Stimulated activated CD8-positive, alpha-beta memory T cell treated with anti-CD3 and anti-CD28 coated beads, Interleukin-4, amount 100 ng/mL, for 48 hours (primary cell): ENCODE measurements around the gene SLC9B1.
"Not testable (repeated sequence)": the region's sequence is repeated elsewhere in the genome, so short reads cannot be mapped to it uniquely, and the experiment has no call there.

Experiments used
- DNase-seq: peaks from one replicate; pipeline ENCODE4 v3.0.0-alpha.2; 2020

The SLC9B1 gene

DNA sequence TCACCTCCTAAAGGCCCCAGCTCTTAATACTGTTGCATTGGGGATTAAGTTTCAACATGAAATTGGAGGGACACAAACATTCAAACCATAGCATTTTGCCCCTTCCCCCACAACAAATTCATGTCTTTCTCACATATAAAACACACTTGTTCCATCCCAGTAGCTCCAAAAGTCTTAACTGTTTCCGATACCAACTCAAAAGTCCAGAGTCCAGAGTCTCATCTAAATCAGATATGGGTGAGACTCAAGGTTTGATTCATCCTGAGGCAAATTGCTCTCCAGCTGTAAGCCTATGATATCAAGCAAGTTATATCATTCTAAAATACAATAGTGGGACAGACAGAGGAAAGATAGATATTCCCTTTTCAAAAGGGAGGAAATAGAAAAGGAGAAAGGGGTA lies 8.7 kb downstream of the SLC9B1 start:
- no peak for DNase-seq

DNA sequence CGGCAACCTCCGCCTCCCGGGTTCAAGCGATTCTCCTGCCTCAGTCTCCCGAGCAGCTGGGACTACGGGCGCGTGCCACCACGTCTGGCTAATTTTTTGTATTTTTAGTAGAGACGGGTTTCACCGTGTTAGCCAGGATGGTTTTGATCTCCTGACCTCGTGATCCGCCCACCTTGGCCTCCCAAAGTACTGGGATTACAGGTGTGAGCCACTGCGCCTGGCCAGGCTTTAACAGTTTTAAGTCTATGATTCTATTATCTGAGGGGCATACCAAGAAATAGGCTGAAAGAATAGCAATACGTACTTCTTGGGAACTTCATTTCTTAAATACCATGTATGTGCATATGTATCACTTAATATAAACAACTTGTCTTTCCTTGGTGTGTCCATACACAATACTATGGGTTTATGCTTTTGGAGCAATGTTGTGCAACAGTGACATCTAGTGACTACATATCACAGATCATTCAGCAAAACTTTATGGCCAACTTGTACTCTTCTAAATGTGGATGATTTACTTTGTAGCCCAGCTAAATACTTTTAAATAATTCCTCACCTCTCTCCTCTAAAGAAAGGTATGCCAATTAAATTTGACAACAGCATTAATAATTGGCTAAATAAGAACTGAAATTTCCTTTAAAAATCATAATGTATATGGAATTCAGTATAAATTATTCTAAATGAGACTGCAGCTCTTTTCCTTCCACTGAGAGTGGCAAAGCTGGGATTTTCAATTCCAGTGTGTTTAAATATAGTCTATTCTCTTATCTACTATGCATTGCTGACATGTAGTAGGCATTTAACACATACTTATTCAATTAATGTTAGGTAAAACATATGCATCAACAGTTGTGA lies 10.4 kb downstream of the SLC9B1 start:
- no peak for DNase-seq

DNA sequence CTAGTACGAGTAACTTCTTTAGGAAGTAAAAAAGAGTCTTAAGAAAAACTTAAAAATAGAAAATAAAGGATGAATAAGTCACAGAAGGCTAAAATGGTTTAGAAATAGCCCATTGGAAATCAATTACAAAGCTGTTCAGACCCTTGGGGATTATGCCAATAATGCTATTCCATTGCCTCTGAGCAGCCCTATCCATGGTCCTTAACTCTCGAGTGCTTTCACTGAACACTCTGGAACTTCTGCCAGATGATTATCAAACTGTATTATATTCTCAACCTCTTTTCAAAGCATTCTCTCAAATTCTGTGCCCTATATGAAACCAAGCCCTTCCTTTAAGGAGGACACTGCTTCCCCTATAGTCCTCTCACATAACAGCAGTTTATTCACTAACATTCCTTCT lies 17.0 kb downstream of the SLC9B1 start:
- no peak for DNase-seq

DNA sequence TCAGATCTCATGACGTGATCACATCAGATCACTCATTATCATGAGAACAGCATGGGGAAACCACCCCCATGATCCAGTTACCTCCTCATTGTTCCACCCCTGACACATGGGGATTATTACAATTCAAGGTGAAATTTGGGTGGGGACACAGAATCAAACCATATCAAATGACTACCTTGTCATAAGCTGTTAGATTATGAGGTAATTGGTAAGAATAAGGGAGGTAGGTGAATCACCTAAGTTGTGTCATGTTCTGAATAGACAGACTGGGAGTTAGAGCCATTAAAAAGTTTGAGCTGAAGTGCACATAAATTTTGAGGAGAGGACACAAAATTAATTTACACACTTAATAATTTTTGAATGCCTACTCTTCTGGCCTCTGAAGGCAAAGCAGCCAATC lies 24.7 kb downstream of the SLC9B1 start:
- no peak for DNase-seq

DNA sequence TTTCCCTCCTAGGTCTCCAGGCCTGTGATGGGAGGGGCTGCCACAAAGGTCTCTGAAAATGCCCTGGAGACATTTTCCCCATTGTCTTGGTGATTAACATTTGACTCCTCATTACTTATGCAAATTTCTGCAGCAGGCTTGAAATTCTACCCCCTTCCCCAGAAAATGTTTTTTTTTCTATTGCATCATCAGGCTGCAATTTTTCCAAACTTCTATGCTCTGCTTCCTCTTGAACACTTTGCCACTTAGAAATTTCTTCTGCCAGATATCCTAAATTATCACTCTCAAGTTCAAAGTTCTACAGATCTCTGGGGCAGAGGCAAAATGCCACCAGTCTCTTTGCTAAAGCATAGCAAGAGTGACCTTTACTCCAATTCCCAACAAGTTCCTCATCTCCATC lies 25.5 kb downstream of the SLC9B1 start:
- not testable (repeated sequence) for DNase-seq

DNA sequence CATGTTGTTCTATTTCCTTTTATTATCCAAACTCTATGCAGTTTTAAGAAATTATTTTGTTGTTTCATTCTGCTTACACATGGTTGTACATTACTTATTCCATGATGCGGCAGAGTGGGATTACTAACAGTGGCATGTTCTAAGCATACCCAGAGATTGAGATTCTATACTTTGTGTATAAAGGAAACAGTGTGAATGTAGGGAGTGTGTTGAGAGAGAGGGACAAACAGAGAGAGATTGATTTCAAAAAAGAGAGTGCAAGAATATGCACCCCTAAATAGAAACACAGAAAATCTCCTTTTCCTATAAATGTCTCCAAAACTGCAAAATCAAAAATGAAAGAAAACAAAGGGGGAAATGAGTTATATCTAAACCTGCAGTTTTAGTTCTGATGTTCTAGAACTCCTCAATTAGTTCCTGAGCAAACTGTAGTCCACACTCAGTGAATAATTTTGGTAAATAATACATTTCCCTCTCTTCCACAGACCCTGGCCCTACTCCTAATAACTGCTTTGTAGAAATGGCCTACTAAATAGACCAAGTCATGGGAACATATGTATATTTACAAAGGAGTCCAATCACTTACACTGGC lies 31.0 kb downstream of the SLC9B1 start:
- DNase-seq, result no peak

DNA sequence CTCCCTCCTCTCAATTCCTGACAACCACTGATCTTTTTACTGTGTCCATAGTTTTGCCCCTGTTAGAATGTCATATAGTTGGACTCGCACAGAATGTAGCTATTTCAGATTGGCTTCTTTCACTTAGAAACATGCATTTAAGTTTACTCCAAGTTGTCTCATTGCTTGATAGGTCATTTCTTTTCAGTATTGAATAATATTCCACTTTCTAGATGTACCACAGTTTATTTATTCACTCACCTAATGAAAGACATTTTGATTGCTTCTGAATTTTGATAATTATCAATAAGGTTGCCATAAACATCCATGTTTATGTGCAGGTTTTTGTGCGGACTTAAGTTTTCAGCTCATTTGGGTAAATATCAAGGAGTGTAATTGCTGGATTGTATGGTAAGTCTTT lies 38.5 kb downstream of the SLC9B1 start:
- DNase-seq, result no peak

DNA sequence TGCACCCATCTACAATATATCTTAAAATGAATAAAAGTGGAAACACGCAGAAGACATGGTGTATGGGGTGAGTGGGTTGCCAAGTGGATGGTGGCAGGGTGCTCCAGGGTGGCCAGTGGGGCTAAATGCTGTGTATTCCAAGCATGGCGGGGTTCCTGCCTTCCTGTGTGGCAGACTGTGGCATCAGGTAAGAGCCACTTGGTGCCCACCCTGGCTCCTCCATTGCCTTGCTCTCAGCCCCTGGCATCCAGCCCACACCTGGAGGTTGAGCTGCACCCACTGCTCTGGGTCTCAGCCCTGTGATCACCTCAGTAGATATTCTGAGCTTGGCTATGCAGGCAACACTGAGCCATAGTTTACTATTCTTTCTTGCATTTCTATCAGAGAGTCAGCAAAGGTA lies 57.7 kb downstream of the SLC9B1 start:
- not testable (repeated sequence) for DNase-seq

DNA sequence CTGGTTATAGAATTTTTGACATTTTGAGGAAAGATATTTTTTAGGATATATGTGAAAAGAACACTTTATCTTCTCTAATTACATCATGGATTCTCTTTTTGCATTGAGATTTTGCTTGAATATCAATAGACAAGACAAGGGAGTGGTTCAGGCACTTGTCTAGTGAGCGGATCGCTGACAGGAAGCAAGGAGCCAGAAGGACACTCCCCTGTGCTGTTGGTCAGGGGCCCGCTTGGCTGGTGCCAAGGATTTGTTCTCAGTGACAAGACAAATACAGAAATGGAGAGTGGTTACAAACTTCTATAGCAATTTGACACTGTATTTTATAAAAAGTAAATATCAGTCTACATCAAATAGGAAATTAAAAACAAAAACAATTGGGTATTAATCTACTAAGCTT lies 60.0 kb downstream of the SLC9B1 start:
- DNase-seq, result no peak

DNA sequence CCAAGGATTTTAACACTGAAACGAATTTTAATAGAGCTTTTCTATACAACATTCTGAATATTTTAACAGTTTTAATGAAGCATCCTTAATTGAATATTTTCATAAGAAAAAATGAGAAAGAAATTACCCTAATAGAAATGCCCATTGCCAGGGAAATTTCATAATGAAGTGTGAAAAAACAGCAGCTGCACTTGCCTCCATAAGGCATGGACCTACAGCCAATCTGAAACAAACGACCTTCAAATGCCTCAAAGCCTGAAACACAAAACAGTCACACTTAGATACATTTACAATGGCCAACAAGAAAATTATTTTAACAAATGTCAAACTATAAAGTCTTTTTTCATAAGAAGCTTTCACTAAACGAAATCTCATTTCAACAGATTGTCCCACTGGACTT lies 74.4 kb downstream of the SLC9B1 start:
- DNase-seq, result no peak

DNA sequence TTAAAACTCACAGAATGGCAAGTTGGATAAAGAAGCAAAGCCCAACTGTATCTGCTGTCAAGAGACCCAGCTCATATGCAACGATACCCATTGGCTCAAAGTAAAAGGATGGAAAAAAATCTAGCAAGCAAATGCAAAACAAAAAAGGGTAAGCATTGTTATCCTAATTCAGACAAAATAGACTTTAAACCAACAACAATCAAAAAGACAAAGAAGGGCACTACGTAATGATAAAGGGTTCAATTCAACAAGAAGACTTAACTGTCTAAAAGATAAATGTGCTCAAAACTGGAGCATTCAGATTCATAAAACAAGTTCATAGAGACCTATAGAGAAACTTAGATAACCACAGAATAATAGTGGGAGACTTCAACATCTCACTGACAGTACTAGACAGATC lies 81.4 kb downstream of the SLC9B1 start:
- not testable (repeated sequence) for DNase-seq

DNA sequence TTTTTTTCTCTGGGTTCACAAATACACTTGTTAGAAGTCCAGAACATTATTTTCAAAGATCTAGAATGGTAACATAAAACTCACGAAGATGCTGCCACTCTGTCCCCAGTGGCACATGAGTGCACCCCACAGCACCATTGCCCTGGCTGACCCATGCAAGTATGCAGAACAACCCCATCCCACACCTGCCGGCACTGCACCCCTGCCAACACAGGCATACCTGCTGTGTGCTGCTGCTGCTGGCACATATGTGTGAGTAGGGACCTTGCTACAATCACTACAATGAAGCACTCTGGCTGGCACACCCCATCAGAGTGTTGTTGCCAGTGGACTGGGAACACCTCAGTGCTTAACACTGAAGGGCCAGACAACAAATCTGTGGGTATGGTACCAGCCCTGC lies 83.8 kb downstream of the SLC9B1 start:
- DNase-seq, result no peak

DNA sequence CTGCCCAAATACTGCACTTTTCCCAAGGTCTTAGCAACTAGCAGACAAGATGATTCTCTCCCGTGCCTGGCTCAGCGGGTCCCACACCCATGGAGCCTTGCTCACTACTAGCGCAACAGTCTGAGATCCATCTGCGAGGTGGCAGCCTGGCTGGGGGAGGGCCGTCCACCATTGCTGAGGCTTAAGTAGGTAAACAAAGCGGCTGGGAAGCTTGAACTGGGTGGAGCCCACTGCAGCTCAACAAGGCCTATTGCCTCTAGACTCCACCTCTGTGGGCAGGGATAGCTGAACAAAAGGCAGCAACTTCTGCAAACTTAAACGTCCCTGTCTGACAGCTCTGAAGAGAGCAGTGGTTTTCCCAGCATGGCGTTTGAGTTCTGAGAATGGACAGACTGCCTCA lies 99.8 kb downstream of the SLC9B1 start:
- DNase-seq, result not testable (repeated sequence)

DNA sequence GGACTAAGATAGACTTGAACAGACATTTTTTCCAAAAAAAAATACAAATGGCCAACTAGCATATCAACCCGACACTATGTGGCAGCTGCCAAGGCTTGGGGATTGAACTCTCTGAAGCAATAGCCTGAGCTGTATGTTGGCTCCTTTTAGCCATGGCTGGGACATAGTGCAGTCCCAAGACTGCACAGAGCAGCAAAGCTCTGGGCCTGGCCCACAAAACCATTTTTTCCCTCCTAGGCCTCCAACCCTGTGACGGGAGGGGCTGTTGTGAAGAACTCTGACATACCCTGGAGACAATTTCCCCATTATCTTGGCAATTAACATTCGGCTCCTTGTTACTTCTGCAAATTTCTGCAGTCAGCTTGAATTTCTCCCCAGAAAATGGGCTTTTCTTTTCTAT lies 100.6 kb downstream of the SLC9B1 start:
- no peak for DNase-seq

DNA sequence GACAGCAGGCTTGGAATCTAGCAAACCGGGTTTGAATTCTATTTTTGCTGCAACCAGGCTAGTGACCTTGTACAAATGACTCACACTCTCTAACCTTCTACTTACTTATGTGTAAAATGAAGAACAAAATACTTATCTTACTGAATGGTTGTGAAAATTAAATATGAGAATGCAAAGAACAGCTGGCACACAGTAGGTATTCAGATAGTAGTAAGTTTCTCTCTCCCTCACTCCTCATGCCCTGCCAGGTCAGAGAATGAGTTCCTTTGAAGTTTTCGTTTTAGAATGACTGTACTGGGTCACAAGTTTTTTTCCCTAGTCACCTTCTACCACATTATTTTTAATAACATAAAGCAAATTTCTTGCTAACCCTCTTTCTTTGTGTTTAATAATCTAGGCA lies 117.7 kb downstream of the SLC9B1 start:
- no peak for DNase-seq

DNA sequence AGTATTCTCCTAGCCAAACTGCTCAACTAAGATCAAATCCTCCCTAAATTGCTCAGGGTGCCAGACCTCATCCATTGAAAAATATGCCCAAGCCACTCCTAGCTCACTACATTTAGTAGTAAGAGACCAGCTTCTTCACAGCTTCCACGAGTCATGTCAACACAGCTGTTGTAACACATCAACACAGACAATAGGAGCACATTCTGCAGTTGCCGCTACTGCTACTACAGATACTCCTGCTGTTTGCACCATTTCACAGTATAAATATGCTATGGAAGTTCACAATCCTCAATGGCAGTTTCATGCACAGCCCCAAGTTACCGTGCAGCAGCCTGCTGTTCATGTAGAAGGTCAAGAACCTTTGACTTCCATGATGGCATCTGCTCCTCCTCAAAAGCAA lies 121.9 kb downstream of the SLC9B1 start:
- DNase-seq, result not testable (repeated sequence)

DNA sequence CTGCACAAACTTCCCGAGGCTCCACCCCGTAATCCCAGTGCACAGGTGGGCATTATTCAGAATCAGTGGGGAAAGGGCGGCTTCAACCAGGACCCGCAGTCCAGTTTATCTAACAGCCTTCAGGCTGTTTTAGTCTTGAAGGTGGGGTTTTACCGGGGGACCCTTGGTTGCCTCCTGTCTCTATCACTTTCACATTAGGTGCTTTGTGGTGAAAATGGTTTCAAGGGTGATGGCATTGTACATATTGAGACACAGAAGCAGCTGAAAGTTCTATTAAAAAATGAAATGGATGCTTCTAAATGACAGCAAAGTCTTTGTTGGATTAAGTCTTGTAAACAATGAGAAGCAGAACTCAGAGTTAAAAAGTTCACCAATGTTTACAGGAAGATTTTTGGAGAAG lies 123.0 kb downstream of the SLC9B1 start:
- DNase-seq, result not testable (repeated sequence)

DNA sequence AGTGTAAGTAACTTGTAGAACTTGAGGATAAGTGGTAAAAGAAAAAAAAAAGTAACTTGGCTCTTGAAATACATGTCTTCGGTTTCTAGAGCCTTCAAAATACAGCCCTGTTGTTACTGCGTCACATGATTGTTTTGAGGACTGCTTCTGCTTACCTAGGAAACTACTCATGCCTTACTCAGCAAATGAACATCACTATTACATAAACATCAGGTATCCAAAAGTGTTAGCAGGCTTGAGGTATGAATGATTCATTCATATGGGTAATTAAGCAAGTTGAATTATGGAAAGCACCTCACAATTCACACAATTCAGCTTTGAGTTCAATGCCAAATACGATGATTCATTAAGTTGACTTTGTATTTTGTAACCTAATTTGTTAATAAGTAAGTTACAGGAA lies 129.6 kb downstream of the SLC9B1 start:
- not testable (repeated sequence) for DNase-seq

DNA sequence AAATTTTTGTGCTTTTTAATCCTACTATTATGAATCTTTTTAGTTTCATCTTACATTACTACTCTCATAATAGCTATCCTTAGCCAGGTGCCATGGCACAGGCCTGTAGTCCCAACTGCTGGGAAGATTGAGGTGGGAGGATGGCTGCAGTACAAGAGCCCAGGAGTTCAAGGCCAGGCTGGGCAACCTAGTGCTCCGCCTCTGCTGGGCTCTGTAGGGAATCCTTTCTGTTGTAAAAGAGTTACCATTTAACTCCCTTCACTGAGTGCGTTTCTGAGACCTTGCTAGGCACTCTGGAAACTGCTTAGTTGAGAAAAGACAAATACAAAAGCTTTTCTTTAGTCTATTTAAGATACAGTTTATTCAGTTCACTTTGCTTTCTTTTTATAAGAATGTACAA lies 130.9 kb downstream of the SLC9B1 start:
- not testable (repeated sequence) for DNase-seq

DNA sequence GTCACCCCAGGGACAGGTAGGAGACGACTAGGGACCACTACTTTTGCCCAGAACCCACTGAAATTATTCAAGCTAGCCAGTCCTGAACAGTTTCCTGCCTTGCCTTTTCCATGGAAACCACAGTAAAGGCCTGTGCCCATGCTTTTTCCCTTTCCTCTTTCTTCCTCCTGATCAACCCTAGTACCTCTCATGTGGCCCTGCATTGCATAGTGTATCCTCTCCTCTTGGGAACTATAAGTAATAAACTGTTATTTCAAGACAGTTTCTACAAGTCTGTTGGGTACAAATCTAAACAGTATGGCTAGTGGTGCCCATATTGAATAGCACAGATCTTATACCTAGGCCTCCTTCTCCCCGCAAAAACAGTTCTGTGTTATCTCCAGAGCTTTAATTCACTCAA lies 136.2 kb downstream of the SLC9B1 start:
- DNase-seq, result no peak

DNA sequence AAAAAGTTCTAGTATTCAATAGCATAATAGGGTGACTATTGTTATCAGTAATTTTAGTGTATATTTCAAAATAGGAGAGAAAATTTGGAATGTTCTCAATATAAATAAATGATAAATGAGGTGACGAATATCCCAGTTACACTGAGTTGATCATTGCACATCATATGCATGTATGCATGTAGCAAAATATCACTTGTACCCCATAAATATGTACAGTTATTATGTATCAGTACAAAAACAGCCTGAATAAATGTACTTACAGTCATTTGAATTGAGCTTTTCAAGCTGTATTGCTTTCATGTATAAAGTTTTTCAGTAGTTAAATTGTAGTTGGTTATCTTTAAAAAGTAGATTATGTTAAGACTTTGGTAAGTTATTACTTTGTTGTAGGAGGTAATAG lies 138.2 kb downstream of the SLC9B1 start:
- no peak for DNase-seq

DNA sequence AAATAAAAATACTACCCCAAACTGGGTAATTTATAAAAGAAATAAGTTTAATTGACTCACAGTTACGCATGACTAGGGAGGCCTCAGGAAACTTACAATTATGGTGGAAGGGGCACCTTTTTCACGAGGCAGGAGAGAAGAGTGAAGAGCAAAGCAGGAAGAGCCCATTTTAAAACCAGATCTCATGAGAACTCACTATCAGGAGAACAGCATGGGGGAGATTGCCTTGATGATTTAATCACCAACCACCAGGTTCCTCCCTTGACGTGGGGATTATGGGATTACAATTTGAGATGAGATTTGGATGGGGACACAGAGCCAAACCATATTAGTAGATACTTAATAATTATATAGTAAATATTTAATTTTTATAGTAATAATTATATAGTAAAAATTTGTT lies 140.6 kb downstream of the SLC9B1 start:
- no peak for DNase-seq

DNA sequence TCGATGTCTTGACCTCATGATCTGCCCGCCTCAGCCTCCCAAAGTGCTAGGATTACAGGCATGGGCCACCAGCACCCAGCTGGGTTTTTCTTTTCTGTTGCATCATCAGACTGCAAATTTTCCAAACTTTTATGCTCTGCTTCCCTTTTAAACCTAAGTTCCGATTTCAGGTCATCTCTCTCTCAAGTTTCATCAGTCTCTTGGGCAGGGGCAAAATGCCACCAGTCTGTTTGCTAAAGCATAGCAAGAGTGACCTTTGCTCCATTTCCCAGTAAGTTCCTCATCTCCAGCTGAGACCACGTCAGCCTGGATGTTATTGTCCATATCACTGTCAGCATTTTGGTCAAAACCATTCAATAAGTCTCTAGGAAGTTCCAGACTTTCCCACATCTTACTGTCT lies 141.2 kb downstream of the SLC9B1 start:
- not testable (repeated sequence) for DNase-seq

DNA sequence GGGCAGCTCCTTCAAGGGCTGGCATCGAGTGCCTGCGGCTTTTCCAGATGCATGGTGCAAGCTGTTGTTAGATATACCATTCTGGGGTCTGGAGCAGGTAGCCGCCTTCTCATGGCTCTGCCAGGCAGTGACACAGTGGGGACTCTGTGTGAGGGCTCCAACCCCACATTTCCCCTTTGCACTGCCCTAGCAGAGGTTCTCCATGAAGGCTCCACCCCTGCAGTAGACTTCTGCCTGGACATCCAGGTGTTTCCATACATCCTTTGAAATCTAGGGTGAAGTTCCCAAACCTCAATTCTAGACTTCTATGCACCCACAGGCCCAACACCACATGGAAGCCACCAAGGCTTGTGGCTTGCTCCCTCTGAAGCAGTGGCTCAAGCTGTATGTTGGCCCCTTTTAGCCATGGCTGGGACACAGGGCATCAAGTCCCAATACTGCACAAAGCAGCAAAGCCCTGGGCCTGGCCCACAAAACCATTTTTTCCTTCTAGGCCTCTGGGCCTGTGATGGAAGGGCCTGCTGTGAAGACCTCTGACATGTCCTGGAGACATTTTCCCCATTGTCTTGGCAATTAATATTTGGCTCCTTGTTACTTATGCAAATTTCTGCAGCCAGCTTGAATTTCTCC lies 141.9 kb downstream of the SLC9B1 start:
- DNase-seq, result not testable (repeated sequence)
